Measurements from ENCODE around the gene RND3.
A peak's percentile ranks its signal among the peaks of the same experiment; 100 is the strongest.

Gene RND3

GRCh38 chr2:150520887-150521664, 33.6 kb upstream of the RND3 start:
- Histone ChIP-seq H3K9ac (ENCODE audit: low read depth, low read length) (no peak overlapping the region), H3K9me3 (replicated peaks; ENCODE audit: low read length) (no peaks in the 10 kb centered on the region), H3K4me3 (ENCODE audit: low read length) (no peak overlapping the region), H3K4me1 (ENCODE audit: control insufficient read depth, insufficient read depth, low read length) (peaks cover 41% of the 10 kb centered on the region), H3K27me3 (ENCODE audit: control insufficient read depth, insufficient read depth, low read length) (no peaks in the 10 kb centered on the region), H3K36me3 (ENCODE audit: insufficient read depth, low read length) (no peaks in the 10 kb centered on the region), H3K4me2 (ENCODE audit: low read length) (no peak overlapping the region)

- H3K27me3 ChIP-seq (ENCODE audit: control insufficient read depth, insufficient read depth, low read length), result no peaks in the 10 kb centered on the region
- H3K36me3 ChIP-seq (ENCODE audit: insufficient read depth, low read length), result no peaks in the 10 kb centered on the region
- no peaks in the 10 kb centered on the region for H3K9me3 ChIP-seq (replicated peaks; ENCODE audit: low read length)
These were observed 32.6 kb upstream of the RND3 start for GRCh38 chr2:150520033-150520432.

DNA sequence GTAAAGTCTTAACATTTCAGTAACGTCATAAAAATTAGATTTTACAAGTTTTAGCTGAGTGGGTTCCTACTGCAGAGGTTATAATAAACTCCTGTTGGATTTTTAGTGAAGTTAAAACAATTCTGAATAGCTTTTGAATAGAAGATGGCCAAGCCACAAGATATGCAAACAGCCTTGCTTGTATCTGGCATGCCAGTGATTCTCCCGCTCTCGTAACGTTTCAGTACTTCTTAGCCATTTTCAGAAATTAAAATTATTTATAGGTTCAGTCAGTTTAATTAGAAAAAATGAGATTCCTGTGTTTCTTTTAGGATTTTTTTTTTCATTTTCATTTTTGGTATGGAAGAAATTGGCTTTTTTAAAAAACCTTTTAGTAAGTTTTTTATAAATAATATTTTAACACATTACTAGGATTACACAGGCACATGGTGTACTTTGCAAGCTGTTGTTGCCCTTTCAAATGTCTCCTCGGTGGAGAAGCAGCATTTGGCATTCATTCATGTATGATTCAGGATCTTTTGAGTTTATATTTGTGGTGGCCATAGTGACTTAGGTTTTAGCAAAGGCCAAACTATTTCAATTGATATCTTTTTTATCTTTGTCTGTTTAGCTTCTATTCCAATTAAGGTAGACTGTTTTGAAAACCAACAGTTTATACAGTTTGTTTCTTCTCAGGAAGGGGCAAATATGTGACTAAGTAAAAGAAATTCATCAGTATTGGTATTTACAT, 30.6 kb upstream of the RND3 start:
- Histone ChIP-seq H3K4me3 (ENCODE audit: low read length) (no peak overlapping the region), H3K27me3 (ENCODE audit: control insufficient read depth, insufficient read depth, low read length) (no peaks in the 10 kb centered on the region), H3K4me2 (ENCODE audit: low read length) (peak overlapping the region; percentile 43), H3K9me3 (replicated peaks; ENCODE audit: low read length) (no peaks in the 10 kb centered on the region), H3K9ac (ENCODE audit: low read depth, low read length) (peak overlapping the region; percentile 67), H3K36me3 (ENCODE audit: insufficient read depth, low read length) (no peaks in the 10 kb centered on the region), H3K4me1 (ENCODE audit: control insufficient read depth, insufficient read depth, low read length) (peaks cover 53% of the 10 kb centered on the region)

More at GRCh38 chr2:150520033-150520432, 32.6 kb upstream of the RND3 start:
- H3K4me1 ChIP-seq (ENCODE audit: control insufficient read depth, insufficient read depth, low read length), result peaks cover 39% of the 10 kb centered on the region
- no peak overlapping the region for H3K9ac ChIP-seq (ENCODE audit: low read depth, low read length)
- H3K4me3 ChIP-seq (ENCODE audit: low read length), result no peak overlapping the region
- no peak overlapping the region for H3K4me2 ChIP-seq (ENCODE audit: low read length)

GRCh38 chr2:150513647-150514046, 26.2 kb upstream of the RND3 start:
- Histone ChIP-seq H3K4me1 (ENCODE audit: control insufficient read depth, insufficient read depth, low read length) (peaks cover 25% of the 10 kb centered on the region), H3K9ac (ENCODE audit: low read depth, low read length) (no peak overlapping the region), H3K4me2 (ENCODE audit: low read length) (no peak overlapping the region), H3K9me3 (replicated peaks; ENCODE audit: low read length) (no peaks in the 10 kb centered on the region), H3K27me3 (ENCODE audit: control insufficient read depth, insufficient read depth, low read length) (no peaks in the 10 kb centered on the region), H3K36me3 (ENCODE audit: insufficient read depth, low read length) (no peaks in the 10 kb centered on the region), H3K4me3 (ENCODE audit: low read length) (no peak overlapping the region)

GRCh38 chr2:150508497-150509137, 21.1 kb upstream of the RND3 start:
- Histone ChIP-seq H3K36me3 (ENCODE audit: insufficient read depth, low read length) (no peaks in the 10 kb centered on the region), H3K4me3 (ENCODE audit: low read length) (no peak overlapping the region), H3K27me3 (ENCODE audit: control insufficient read depth, insufficient read depth, low read length) (no peaks in the 10 kb centered on the region), H3K4me2 (ENCODE audit: low read length) (no peak overlapping the region), H3K9me3 (replicated peaks; ENCODE audit: low read length) (no peaks in the 10 kb centered on the region), H3K4me1 (ENCODE audit: control insufficient read depth, insufficient read depth, low read length) (peaks cover 6% of the 10 kb centered on the region), H3K9ac (ENCODE audit: low read depth, low read length) (no peak overlapping the region)

- H3K4me3 ChIP-seq (ENCODE audit: low read length), result no peak overlapping the region
- no peaks in the 10 kb centered on the region for H3K9me3 ChIP-seq (replicated peaks; ENCODE audit: low read length)
- no peaks in the 10 kb centered on the region for H3K27me3 ChIP-seq (ENCODE audit: control insufficient read depth, insufficient read depth, low read length)
- no peaks in the 10 kb centered on the region for H3K4me1 ChIP-seq (ENCODE audit: control insufficient read depth, insufficient read depth, low read length)
- no peaks in the 10 kb centered on the region for H3K36me3 ChIP-seq (ENCODE audit: insufficient read depth, low read length)
- H3K9ac ChIP-seq (ENCODE audit: low read depth, low read length), result no peak overlapping the region
- H3K4me2 ChIP-seq (ENCODE audit: low read length), result no peak overlapping the region
These were observed 19.6 kb upstream of the RND3 start for GRCh38 chr2:150507071-150507470.

GRCh38 chr2:150505178-150505577, 17.7 kb upstream of the RND3 start:
- Histone ChIP-seq H3K4me3 (ENCODE audit: low read length) (no peak overlapping the region), H3K27me3 (ENCODE audit: control insufficient read depth, insufficient read depth, low read length) (no peaks in the 10 kb centered on the region), H3K9ac (ENCODE audit: low read depth, low read length) (no peak overlapping the region), H3K4me1 (ENCODE audit: control insufficient read depth, insufficient read depth, low read length) (no peaks in the 10 kb centered on the region), H3K4me2 (ENCODE audit: low read length) (no peak overlapping the region), H3K9me3 (replicated peaks; ENCODE audit: low read length) (no peaks in the 10 kb centered on the region), H3K36me3 (ENCODE audit: insufficient read depth, low read length) (no peaks in the 10 kb centered on the region)

DNA sequence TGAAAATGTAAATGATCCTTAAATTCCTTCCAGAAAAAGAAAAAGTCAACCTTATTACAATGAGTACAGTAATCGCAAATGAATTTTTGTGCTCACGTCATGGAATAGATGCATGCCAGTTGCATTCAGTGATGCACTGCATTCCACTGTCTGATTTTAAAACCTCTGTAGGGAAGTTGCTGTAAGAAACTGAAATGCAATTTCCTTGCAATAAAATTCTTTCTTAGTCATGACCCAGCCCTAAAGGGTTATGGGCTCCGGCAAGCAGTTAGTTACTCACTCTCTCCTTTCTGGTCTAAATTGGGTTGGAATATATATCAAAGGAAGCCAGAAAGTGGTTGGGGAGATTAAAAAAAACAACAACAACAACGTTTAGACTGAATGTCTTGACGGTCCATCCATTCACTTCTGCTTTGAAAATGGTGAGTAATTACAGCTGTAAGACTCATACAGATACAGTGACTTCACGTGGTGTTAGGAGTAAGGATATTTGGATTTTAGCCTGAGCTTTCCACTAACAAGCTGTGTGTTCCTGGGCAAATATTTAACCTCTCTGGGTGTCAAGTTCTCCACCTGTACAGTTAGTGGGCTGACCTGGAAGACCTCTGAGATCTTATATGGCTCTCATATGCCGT, 8.6 kb upstream of the RND3 start:
- Histone ChIP-seq H3K4me3 (ENCODE audit: low read length) (peak overlapping the region; percentile 47), H3K9me3 (replicated peaks; ENCODE audit: low read length) (no peaks in the 10 kb centered on the region), H3K27me3 (ENCODE audit: control insufficient read depth, insufficient read depth, low read length) (no peaks in the 10 kb centered on the region), H3K4me1 (ENCODE audit: control insufficient read depth, insufficient read depth, low read length) (peaks cover 46% of the 10 kb centered on the region), H3K36me3 (ENCODE audit: insufficient read depth, low read length) (no peaks in the 10 kb centered on the region), H3K4me2 (ENCODE audit: low read length) (peak overlapping the region; percentile 73), H3K9ac (ENCODE audit: low read depth, low read length) (peak overlapping the region; percentile 64)

DNA sequence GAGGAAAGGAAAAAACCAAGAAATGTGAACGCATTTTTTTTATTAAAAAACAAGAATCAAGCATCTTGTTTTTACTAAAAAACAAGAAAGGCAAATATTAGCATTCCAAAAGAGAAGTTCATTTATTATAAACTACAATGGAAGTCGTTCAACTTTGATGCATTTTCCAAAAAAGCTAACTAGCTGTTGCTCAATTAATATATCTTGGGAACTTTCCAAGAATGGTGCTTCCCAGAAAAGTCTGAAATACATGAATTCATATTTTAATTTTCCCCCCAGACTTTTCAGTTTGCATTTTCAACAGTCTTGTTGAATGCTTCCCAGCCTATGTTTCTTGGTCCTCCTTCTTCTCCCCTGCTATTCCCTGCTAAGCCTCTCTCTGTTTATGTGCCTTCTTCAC, 7.5 kb upstream of the RND3 start:
- H3K27me3 ChIP-seq (ENCODE audit: control insufficient read depth, insufficient read depth, low read length), result no peaks in the 10 kb centered on the region
- H3K4me1 ChIP-seq (ENCODE audit: control insufficient read depth, insufficient read depth, low read length), result peaks cover 48% of the 10 kb centered on the region
- no peak overlapping the region for H3K4me2 ChIP-seq (ENCODE audit: low read length)
- no peaks in the 10 kb centered on the region for H3K36me3 ChIP-seq (ENCODE audit: insufficient read depth, low read length)
- peak overlapping the region; percentile 62 for H3K9ac ChIP-seq (ENCODE audit: low read depth, low read length)
- no peak overlapping the region for H3K4me3 ChIP-seq (ENCODE audit: low read length)
- no peaks in the 10 kb centered on the region for H3K9me3 ChIP-seq (replicated peaks; ENCODE audit: low read length)

- peaks cover 48% of the 10 kb centered on the region for H3K4me1 ChIP-seq (ENCODE audit: control insufficient read depth, insufficient read depth, low read length)
- H3K9me3 ChIP-seq (replicated peaks; ENCODE audit: low read length), result no peaks in the 10 kb centered on the region
- H3K4me2 ChIP-seq (ENCODE audit: low read length), result no peak overlapping the region
- no peak overlapping the region for H3K4me3 ChIP-seq (ENCODE audit: low read length)
- no peaks in the 10 kb centered on the region for H3K27me3 ChIP-seq (ENCODE audit: control insufficient read depth, insufficient read depth, low read length)
- no peaks in the 10 kb centered on the region for H3K36me3 ChIP-seq (ENCODE audit: insufficient read depth, low read length)
- H3K9ac ChIP-seq (ENCODE audit: low read depth, low read length), result no peak overlapping the region
These were observed 6.9 kb upstream of the RND3 start for GRCh38 chr2:150494234-150494945.

DNA sequence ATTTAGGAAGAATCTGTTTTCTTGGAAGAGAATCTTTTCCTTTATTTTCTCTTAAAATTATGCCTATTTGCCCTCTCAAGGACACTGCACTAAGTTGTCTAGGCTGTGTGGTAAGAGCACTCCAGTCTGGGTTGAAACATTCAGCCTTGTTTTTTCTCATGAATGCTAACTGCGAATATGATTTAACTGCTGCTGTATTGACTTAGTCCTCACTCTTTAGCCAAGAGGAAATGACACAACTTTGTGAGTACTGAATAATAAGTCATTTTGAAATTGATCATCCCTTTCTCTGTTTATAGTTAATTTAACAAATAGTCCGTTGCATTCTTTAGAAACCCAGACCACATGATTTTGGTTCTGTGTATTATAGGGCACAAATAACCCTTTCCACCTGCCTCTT, 4.5 kb upstream of the RND3 start:
- no peaks in the 10 kb centered on the region for H3K27me3 ChIP-seq (ENCODE audit: control insufficient read depth, insufficient read depth, low read length)
- no peak overlapping the region for H3K4me3 ChIP-seq (ENCODE audit: low read length)
- no peak overlapping the region for H3K4me2 ChIP-seq (ENCODE audit: low read length)
- no peaks in the 10 kb centered on the region for H3K9me3 ChIP-seq (replicated peaks; ENCODE audit: low read length)
- peak overlapping the region; percentile 49 for H3K9ac ChIP-seq (ENCODE audit: low read depth, low read length)
- H3K36me3 ChIP-seq (ENCODE audit: insufficient read depth, low read length), result no peaks in the 10 kb centered on the region
- peaks cover 47% of the 10 kb centered on the region for H3K4me1 ChIP-seq (ENCODE audit: control insufficient read depth, insufficient read depth, low read length)

All from skeletal muscle satellite cell (primary cell).